NCI-H146 treated with DMSO at 0.1 percent for 48 hours (cell line): ENCODE measurements around the gene OPRL1.
"Not testable (repeated sequence)": the region's sequence is repeated elsewhere in the genome, so short reads cannot be mapped to it uniquely, and the experiment has no call there.

Experiments used
- DNase-seq: peaks from one replicate; lab custom pipeline; 2025; ENCODE audit not compliant: unreplicated experiment; lab: John Stamatoyannopoulos, UW

The OPRL1 gene

GRCh38 chr20:64083378-64083803 lies 3.5 kb downstream of the OPRL1 start:
- DNase-seq, result peak; percentile 78

- no peak for DNase-seq
These were observed 4.2 kb downstream of the OPRL1 start, which contains the start of gene LKAAEAR1 for GRCh38 chr20:64083804-64084684. TSS of gene LKAAEAR1 (minus strand) at chr20:64084398. CDS start at chr20:64084219, 179 bp downstream.

DNA sequence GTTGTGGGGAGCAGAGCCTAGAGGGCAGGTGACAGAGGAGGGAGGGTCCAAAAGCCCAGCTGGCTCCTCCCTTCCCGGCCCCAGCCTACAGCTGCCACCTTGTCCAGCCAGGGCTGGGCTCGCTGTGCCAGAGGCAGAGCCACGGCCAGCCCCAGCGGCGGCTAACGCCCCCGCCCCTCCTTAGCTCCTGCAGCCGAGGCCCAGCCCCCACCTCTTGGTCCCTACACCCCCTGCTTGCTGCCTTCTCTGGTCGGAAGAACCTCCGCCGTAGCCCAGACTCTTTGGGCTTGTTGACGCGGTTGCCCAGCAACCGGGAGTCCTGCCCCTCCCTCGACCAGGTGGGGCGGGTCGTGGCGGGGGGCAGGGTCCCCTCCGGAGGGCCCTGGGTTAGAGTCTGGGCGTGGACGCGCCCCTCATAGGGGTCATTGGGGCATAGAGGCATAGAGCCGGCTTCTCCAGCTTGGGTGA lies 4.8 kb downstream of the OPRL1 start:
- peak; percentile 53 for DNase-seq

DNA sequence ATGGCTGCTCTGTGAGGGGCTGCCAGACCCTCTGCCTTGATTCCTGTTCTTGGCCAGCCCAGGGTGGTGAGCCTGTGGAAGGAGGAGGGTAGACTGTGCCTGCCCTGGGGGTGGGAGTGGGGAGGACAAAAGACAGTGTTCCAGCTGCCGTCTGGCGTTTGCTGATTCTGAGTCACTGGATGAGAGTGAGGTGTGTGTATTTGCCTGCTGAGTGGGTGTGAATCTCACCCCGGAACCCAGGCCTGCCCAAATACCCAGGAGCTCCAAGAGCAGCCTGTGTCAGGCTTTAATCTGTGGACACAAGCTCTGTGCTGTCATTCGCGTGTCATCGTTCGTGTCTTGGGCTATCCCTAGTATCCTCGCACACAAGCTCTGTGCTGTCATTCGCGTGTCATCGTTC lies 6.9 kb downstream of the OPRL1 start:
- no peak for DNase-seq

DNA sequence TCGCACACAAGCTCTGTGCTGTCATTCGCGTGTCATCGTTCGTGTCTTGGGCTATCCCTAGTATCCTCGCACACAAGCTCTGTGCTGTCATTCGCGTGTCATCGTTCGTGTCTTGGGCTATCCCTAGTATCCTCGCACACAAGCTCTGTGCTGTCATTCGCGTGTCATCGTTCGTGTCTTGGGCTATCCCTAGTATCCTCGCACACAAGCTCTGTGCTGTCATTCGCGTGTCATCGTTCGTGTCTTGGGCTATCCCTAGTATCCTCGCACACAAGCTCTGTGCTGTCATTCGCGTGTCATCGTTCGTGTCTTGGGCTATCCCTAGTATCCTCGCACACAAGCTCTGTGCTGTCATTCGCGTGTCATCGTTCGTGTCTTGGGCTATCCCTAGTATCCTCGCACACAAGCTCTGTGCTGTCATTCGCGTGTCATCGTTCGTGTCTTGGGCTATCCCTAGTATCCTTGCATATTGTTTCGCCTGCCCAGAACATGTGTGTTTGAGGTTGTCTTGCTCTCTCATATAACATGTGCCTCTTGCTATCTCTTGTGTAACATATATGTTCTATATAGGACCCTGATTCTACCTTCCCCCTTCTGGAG lies 7.4 kb downstream of the OPRL1 start:
- DNase-seq, result not testable (repeated sequence)

GRCh38 chr20:64088586-64088985 lies 8.7 kb downstream of the OPRL1 start:
- DNase-seq, result not testable (repeated sequence)

DNA sequence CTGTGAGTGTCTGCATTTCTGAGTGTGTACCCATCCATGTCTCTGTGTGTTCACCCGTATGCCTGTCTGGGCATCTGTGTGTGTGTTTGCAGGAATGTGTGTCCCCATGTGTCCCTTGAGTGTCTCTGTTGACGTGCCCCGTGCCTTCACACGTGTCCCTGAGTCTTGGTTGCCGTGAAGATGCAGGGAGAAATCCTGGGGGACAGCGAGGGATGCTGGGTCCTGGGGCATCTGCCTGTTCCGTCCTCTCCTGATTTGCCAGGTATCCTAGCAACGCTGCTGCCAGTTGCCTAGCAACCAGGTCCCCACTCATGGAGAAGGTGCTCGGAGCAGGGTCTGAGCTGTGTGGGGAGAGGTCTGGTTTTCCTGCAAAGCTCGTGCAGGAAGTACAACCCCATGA lies 10.3 kb downstream of the OPRL1 start:
- DNase-seq, result no peak

- no peak for DNase-seq
These were observed 11.5 kb downstream of the OPRL1 start for GRCh38 chr20:64091340-64091739.

GRCh38 chr20:64091770-64092169 lies 11.9 kb downstream of the OPRL1 start:
- DNase-seq, result no peak

DNA sequence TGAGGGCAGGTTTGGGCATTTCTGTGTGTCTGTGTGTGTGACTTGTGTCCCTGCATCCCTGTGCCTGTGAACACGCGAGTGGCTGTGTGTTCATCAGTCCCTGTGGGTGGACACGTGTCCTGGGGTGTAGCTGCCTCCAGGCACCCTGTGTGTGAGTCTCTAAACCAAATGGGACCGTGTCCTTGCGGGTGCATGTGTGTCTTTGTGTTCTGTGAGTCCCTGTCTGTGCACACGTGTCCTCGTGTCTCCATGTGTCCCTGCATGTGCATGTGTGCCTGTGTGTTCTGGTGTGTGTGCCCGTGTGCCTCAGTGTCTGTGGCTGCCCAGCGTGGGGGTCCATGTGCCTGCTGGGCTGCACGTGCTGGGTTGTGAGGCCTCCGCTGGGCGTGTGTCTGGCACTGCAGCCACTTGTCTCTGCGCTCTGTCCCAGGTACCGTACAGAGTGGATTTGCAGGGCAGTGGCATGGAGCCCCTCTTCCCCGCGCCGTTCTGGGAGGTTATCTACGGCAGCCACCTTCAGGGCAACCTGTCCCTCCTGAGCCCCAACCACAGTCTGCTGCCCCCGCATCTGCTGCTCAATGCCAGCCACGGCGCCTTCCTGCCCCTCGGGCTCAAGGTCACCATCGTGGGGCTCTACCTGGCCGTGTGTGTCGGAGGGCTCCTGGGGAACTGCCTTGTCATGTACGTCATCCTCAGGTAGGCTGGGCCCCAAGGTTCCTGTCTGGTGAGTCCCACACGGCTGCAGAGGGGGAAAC lies 12.6 kb downstream of the OPRL1 start:
- DNase-seq, result no peak

- no peak for DNase-seq
These were observed 13.2 kb downstream of the OPRL1 start for GRCh38 chr20:64093013-64093503.

DNA sequence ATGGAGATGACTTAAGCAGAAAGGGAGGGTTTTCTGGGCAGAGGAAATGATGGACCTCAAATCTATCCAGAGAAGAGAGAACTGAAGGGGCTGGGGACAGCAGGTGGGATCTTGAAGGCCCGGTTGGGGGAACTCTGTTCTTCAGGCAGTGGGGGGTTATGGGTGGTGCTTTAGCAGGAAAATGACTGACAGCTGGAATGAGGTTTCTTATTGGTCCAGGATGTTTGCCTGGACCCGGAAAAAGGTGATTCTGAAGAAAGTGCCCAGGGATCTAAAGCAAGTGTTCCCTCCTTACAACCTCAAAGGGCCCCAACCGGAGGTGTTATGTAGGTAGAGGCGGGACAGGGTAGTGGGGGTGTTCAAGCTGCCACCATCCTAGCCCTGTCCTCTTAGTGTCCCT lies 15.6 kb downstream of the OPRL1 start:
- DNase-seq, result no peak

GRCh38 chr20:64095927-64096326 lies 16.0 kb downstream of the OPRL1 start:
- DNase-seq, result no peak

- no peak for DNase-seq
These were observed 16.7 kb downstream of the OPRL1 start for GRCh38 chr20:64096535-64096934.

- no peak for DNase-seq
These were observed 18.7 kb downstream of the OPRL1 start for GRCh38 chr20:64098471-64099013.

DNA sequence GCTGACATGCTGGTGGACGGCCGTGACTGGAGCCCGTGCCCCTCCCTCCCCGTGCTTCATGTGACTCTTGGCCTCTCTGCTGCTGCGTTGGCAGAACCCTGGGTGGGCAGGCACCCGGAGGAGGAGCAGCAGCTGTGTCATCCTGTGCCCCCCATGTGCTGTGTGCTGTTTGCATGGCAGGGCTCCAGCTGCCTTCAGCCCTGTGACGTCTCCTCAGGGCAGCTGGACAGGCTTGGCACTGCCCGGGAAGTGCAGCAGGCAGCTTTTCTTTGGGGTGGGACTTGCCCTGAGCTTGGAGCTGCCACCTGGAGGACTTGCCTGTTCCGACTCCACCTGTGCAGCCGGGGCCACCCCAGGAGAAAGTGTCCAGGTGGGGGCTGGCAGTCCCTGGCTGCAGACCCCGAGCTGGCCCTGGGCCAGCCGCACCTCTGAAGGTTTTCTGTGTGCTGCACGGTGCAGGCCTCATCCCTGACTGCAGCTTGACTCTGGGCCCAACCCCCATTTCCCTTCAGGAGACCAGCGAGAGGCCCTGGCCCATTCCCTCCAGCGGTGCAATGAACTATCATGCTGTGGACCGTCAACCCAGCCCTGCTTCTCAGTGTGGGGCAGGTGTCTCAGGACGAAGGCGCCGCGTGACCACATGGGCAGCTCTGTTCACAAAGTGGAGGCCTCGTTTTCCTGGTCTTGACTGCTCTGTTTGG lies 19.4 kb downstream of the OPRL1 start:
- peak; percentile 24 for DNase-seq

GRCh38 chr20:64099880-64100565 lies 20.1 kb downstream of the OPRL1 start:
- DNase-seq, result no peak

DNA sequence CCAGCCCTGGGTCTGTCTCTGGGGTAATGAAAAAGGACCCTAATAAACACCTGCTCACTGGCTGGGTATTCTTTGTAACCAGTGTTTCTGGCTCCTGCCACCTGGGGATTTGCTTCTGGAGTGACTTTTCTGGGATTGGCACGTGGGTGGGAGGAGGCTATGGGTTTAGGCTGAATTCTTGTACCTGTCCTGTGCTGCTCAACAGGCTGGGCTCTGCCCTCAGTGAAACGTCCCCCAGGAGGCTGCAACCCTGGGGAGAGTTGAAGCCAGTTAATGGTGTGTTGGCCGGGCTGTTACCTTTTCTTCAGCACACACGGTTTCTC lies 20.6 kb downstream of the OPRL1 start:
- no peak for DNase-seq

DNA sequence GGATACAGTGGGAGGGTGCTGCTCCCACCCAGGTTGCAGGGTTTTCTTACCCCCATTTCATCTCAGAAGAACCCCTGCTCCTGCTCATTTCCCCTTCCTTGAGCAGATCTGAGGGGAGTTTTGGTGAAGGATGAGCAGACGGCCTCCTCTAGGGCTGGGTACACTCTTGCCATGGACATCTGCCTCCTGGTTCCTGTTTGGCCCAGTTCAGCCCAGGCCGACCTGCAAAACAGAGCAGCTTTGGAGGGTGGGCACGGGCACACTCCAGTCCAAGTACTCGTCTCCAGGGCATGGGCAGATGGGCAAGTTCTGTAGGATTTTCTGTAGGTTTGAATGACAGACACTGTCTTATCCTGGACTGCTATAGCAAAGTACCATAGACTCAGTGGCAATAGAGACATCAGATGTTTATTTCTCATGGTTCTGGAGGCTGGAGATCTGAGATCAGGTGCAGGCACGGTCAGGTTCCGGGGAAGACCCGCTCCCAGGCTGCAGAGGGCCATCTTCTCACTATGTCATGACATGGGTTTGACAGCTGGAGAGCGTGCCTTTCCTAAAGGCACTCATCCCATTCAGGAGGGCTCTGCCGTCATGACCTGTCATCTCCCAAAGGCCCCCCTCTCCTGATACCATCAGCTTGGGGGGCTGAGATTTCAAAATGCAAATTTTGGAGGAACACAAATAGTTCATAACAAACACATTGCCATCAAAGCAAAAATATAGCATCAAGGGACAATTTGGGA lies 21.2 kb downstream of the OPRL1 start:
- no peak for DNase-seq
